ENCODE data around the gene UCP2.

DNA sequence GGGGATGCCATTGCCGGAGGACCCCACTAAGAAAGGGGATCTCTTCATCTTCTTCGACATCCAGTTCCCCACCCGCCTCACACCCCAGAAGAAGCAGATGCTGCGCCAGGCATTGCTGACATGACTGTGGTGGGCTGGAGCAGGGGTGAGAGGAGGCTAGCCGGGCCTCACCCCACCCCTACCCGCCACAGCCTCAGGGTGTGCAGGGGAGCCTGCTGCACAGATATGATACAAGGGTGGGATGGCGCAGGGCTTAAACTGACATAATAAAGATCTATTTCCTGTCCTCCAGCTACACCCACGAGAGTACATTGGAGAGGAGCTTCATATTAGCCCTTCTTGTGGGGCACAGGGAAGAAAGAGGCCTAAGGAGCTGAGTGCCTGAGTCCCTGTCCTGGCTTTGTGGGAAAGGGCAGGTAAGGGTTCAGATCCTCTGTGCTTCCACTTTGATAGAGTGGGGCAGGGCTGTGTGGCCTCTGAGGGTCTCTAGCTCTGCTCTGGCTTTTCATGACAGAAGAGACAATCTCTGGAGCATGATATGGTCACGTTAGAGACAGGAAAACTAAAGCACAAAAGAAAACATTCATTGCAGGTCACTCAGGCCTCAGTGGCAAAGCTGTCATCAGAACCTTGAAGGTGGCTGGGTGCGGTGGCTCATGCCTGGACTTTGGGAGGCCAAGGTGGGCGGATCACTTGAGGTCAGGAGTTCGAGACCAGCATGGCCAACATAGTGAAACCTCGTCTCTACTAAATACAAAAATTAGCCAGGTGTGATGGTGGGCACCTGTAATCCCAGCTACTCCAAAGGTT is 12.4 kb downstream of the UCP2 start:
- no peak for TF ChIP-seq CREB1 (CRISPR knock-in tag; IDR thresholded peaks at IDR 0.05)
- TF ChIP-seq ESRRA (CRISPR knock-in tag; IDR thresholded peaks at IDR 0.05; ENCODE audit: borderline replicate concordance) = no peak
- TF ChIP-seq, protein P1, sequence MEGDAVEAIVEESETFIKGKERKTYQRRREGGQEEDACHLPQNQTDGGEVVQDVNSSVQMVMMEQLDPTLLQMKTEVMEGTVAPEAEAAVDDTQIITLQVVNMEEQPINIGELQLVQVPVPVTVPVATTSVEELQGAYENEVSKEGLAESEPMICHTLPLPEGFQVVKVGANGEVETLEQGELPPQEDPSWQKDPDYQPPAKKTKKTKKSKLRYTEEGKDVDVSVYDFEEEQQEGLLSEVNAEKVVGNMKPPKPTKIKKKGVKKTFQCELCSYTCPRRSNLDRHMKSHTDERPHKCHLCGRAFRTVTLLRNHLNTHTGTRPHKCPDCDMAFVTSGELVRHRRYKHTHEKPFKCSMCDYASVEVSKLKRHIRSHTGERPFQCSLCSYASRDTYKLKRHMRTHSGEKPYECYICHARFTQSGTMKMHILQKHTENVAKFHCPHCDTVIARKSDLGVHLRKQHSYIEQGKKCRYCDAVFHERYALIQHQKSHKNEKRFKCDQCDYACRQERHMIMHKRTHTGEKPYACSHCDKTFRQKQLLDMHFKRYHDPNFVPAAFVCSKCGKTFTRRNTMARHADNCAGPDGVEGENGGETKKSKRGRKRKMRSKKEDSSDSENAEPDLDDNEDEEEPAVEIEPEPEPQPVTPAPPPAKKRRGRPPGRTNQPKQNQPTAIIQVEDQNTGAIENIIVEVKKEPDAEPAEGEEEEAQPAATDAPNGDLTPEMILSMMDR (IDR thresholded peaks at IDR 0.05) = no peak

All from WTC11 (cell line).